DMS 273 (cell line): ENCODE data around the gene MEMO1.
"Not testable (repeated sequence)": the region's sequence is repeated elsewhere in the genome, so short reads cannot be mapped to it uniquely, and the experiment has no call there.

Experiments
- DNase-seq: peaks from one replicate; lab custom pipeline; 2025; ENCODE audit not compliant: unreplicated experiment; lab: John Stamatoyannopoulos, UW

MEMO1 gene

DNA sequence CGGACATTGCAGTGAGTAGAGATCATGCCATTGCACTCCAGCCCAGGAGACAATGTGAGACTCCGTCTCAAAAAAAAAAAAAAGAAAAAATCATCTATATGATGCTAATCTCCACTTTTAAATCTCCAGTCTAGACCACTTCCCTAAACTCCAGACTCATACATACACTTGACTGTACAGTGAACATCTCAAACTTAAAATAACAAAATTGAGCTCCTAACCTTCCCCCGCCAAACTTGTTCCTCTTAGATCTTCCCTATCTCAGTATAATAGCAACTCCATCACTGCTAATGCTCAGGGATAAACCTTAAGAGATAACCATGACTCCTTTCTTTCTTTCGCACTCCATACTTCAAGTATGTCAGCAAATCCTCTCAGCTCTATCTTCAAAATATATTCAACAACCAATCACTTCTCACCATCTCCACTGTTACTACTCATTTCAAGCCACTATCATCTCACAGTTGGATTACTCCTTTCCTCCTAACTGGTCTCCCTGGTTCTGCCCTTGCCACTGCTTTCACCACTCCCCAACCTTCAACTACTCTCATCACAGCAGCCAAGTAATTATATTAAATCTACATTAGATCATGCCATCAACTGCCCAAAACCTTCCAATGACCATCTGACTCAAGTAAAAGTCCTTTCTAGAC is 12.0 kb downstream of the MEMO1 start:
- no peak for DNase-seq

DNA sequence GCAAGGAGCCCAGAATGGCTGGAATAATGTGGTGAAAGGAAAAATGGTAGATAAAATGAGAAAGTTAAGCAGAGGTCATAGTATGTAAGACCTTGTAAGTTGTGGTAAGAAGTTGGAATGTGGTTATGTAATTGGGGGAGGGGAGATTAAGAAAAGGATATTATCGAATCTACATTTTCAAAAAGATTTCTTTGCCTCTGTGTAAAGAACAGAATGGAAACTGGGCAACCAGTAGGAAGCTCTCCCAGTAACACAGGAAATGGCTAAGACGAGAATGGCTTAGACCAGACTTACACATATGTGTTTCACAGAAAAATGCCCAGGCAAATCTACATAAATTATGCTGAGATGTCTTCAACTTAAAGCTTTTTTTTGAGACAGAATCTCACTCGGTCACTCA is 13.2 kb downstream of the MEMO1 start:
- DNase-seq = no peak

DNA sequence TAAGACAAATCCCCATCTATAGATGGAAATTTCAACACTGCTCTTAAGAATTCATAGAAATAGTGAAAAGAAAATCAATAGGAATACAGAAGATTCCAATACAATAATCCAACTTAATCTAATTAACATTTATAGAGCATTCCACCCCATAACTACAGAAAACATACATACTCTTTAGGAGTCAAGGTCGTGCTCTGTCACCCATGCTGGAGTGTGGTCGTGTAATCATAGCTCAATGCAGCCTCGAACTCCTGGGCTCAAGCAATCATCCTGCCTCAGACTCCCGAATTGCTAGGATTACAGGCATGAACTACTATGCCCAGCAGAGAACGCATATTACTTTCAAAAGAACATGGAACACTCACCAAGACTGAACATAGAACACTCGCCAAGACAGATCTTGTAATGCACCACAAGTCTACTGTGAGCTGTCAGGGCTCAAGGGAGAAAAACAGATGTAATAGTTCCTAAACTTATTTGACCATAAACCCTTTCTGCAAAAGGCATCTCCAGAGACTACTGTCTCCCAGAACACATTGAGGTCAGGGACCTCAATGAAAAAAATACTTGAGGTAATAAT is 14.1 kb downstream of the MEMO1 start:
- no peak for DNase-seq

DNA sequence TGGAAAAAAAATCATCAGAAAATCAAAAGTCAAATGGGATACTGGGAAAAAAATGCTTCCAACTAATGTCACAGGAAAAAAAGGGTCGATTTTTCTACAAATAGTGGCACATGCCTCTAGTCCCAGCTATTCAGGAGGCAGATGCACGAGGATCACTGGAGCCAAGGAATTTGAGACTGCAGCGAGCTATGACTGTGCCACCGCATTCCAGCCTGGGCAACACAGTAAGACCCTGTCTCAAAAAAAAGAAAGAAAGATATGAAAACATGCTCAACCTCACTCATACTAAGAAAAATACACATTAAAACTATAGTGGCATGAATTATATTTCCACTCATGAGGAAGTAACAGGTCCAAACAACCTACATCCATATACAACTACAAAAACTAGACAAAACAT is 17.9 kb downstream of the MEMO1 start:
- no peak for DNase-seq

DNA sequence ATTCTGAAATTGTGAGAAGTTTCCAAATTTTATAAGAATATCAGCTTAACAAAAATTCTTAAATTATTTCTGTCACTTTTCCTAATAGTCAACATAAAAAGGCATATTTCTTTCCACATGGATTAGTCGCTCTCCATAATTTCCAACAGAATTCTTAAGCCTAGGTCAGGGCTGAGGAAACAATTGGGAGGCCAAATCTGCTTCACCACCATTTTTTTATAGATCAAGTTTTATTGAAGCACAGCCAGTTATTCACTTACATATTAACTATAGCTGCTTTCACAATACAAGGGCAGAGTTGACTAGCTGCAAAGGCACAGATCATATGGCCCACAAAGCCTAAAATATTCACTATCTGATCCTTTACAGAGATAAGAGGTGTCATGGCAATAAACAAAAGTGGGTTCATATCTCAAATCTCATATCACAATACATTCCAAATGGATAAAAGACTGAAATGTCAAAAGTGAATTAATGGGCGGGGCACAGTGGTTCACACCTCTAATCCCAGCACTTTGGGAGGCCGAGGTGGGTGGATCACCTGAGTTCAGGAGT is 18.7 kb downstream of the MEMO1 start:
- DNase-seq = no peak

DNA sequence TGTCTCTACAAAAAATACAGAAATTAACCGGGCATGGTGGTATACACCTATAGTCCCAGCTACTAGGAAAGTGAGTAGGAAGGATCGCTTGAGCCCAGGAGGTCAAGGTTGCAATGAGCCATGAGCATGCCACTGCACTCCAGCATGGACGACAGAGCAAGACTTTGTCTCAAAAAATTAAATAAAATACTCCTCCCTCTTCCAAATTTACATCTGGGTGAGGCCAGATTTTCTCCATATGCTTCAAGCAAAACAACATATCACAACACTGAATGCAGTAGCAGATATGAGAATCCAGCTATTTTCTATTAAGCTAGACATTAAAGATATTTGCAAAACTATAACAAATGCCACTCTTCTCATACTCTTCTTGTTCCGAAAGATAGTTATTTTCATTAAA is 20.9 kb downstream of the MEMO1 start:
- DNase-seq = no peak

DNA sequence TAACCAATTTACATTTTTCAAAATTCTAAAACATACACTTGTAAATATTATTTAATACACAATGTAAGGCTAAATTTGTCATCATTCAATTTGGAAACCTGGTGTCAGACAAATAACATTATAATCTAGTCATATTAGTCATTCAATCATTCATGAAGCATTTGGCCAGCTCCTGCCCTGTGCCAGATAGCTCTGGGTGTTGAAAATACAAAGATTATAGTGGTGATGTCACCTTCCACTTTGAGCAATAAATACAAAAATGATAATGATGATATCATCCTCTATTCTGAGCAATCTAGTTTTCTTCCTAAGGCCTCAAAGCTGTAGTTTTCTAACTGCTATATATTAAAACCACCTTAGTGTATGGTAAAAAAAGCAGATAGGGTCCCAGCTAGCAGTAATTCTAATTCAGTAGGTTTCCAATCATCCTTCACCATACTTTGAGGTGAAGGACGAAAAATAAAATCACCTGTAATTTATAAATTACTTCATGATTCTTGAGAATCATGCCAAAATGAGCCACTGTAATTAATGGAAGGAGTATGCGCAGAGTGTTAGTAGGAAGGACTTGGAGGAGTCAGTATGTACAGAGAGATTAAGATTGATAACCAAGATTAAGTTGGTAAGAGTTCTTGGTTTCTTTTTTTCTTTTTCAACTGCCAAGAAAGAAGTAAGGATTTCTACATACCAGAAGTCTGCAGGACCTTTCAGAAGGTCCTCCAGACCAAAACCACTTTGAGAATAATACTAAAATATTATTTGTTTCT is 23.2 kb downstream of the MEMO1 start:
- DNase-seq = no peak

DNA sequence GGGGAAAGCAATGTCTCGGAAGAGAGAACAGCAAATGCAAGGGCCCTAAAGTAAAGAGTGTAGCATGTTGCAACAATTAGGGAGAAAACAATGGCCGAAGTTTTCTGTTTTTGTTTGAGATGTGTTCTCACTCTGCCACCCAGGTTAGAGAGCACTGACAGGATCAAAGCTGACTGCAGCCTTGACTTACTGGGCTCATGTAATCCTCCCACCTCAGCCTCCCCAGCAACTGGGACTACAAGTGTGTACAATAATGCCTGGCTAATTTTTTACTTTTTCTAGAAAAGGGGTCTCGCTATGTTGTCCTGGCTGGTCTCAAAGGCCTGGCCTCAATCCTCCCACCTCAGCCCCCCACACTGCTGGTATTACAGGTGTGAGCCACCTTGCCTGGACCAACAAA is 23.9 kb downstream of the MEMO1 start:
- DNase-seq = no peak

DNA sequence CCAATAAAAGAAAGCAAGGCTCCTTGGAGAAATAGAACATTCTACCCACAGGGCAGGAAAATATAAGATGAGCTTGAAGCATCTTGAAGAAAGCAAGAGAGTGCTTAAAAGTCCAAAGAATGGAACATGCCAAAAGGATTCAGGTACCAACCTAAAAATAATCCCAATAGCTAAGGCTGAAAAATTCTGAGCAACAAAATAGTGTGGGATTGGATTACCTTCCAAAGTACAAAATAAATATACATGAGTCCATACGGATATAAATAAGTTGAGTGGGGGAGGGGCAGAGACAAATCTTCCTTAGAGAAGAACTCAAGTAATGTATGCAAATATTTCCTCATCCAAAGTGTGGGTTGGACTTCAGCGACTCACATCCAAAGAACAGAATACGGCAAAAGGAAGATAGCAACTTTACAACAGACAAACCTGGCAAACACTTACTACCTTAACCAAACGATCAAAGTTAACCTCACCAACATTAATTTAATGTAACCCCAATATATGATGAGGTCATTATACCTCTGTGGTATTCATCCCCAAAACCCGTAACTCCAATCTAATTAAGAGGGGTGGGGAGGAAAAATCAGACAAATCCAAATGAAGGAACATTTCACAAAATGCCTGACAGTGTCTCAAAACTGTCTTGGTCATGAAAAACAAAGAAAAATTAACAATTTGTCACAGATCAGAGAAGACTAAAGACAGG is 26.9 kb downstream of the MEMO1 start:
- DNase-seq = peak; percentile 28

DNA sequence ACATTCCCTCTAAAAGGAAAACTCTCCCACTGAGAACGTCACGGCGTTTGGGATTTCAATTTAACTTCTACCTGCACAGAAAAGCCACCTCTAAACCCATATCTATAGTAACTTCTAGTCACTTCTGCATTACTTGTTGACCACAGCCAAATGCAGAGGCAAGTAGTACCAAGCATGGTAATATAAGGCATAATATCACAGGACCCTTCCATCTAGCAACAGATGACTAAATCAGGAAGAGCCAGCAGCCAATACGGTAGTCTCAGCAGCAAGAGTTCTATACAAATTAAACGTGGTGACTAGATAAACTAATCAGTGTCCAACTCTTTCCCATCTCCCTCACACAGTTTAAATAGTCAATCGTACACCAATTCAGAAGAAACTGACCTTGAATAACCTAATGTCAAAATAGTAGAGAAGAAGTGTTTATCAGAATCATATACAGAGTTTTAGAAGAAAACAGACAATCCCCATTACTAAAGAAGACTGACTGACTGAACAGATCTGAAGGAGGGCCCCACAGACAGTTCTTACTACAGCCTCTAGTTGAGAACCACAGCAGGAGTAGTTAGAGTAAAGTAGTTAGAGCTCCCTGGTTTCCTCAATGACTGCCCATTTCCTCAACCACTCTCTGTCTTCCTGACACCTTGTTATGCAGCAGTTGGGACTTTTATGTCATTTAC is 30.0 kb downstream of the MEMO1 start:
- peak; percentile 73 for DNase-seq

DNA sequence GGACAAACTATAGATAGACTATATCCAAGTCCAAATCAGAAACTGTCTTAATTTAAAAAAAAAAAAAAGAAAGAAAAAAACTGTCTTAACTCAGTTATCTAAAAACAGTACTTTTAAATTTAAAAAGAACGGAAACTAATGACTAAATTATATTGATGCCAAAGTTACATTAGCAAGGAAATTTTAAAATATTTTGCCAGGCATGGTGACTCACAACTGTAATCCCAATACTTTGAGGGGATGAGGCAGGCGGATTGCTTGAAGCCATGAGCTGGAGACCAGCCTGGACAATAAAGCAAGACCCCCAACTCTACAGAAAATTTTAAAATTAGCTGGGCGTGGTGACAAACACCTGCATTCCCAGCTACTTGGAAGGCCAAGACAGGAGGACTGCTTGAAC is 30.9 kb downstream of the MEMO1 start:
- DNase-seq = no peak

DNA sequence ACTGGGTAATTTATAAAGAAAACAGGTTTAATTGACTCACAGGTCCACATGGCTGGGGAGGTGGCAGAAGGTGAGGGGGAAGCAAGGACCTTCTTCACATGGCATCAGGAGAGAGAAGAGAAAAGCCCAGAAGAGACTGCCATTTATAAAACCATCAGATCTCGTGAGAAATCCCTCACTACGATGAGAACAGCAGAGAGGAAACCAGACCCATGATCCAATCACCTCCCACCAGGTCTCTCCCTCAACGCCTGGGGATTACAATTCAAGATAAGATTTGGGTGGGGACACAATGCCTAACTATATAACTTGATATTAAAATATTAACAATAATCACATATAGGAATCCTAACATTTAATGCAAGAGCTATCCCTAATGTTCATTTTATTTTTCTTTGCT is 31.8 kb downstream of the MEMO1 start:
- DNase-seq = no peak

DNA sequence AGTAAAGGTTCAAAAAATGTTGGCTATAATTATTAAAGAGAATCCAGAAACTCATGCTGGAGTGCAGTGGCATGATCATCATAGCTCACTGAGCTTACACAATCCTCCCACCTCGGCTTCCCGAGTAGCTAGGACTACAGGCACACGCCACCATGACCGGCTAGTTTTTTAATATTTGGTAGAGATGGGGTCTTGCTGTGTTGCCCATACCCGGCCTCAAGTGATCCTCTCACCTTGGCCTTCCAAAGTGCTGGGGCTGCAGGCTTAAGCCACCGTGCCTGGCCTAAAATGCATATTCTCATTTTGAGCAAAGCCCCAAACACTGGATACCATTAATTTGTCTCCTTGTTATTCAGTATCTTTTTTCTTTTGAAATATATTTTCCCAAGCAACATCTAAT is 32.4 kb downstream of the MEMO1 start:
- DNase-seq = no peak

DNA sequence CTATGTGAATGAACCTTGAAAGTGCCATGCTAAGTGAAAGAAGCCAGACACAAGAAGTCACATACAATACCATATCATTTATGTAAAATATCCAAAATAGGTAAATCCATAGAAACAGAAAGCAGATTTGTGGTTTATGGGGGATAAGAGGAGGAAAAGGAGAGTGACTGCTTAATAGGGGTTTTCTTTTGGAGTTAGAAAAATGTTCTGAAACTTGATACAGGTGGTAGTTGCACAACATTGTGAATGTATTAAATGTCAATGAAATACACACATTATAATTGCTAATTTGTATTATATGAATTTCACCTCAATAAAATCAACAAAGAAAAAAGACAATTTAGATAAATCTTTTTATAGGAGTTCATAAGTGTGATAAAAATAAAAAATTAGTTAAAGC is 37.1 kb downstream of the MEMO1 start:
- DNase-seq = no peak

DNA sequence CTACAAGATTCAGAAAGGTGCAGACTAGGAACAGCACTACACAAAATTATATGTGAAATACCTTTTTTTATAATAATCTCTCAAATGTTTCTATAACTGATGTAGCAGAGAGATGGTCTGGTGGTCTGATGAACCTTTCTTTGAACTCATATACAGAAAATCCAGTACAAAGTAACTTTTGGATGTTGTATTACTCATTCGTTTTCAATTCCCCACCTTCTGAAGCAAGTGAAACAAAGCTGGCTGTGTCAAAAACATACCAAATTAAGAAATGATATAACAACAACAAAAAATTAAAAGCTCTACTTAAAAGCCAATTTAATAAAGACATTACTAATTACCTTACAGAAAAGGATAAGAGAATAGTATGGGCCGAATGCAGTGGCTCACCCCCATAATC is 38.7 kb downstream of the MEMO1 start:
- DNase-seq = no peak

DNA sequence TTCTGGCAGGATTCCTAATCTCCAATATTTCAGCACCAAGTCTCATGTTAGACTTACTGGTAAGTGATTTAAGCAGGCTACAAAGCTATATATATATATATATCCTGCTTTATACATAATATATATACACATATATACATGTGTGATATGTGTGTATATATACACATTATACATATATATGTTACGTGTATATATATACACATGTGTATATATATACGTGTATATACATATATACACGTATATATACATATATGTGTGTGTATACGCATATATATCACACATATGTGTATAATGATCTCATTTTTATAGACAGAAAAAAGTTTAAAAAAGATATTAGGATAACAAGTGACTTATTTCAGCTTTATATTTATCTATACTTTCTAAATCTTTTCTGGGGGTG is 41.6 kb downstream of the MEMO1 start:
- no peak for DNase-seq

DNA sequence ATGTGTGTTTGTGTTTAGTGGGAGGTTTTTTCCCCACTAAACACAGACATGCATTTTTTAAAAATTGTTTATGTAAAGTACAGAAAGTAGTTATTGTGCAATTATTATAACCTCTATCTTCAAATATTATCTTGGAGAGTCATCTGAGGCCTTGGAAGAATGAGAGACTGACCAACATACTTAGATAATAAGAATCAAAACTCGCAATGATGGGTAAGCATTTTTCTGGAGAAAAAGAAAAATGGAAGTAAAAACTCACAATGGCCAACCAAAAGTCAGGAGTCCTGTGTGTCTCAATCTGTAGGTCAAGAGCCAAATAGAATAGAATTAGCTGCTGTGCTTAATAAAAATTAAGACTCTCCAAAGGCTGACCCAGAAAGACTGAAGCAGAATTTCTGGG is 43.0 kb downstream of the MEMO1 start:
- DNase-seq = no peak

DNA sequence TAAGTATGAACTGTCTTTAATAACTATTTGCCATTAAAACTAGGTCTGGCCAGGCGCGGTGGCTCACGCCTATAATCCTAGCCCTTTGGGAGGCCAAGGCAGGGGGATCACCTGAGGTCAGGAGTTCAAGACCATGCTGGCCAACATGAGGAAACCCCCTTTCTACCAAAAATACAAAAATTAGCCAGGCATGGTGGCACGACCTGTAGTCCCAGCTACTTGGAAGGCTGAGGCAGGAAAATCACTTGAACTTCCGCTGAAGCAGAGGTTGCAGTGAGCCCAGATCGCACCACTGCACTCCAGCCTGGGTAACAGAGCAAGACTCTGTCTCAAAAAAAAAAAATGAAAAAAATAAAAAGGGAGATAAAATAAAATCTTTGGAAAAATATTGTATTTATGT is 44.4 kb downstream of the MEMO1 start:
- DNase-seq = not testable (repeated sequence)

DNA sequence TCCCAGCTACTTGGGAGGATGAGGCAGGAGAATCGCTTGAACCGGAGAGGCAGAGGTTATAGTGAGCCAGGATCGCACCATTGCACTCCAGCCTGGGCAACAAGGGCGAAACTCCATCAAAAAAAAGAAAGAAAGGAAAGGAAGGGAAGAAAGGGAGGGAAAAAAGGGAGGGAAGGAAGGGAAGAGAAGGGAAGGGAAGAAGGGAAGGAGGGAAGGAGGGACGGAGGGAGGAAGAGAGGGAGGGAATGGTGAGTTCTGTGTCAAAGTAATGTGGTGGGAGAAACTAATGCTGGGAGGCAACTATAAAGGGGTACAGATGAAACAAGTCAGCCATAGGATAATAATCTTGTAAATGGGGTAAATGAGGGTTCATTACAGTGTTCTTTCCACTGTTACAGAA is 45.7 kb downstream of the MEMO1 start:
- DNase-seq = no peak

DNA sequence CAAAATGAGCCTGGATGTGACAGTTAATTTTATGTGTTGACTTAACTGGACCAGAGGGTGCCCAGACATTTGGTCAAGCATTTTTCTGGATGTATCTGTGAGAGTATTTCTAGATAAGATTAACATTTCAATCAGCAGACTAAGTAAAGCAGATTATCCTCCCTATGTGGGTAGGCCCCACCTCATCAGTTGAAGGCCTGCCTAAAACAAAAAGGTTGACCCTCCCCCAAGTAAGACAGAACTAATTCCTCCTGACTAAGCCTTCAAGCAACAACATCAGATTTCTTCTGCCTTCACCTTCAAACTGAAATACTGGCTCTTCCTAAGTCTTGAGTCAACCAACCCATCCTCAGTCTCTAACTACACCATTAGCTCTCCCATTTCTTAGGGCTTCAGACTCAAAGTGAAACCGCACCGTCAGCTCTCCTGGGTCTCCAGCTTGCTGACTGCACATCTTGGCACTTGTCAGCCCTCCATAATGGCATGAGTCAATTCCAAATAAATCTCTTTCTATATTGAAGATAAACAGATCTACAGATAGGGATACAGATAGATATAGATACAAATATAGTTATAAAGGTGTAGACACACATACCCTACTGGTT is 47.9 kb downstream of the MEMO1 start:
- DNase-seq = no peak
